RWPE2 (cell line): ENCODE measurements around the gene LACRT.

Experiments used
- ATAC-seq: fragments of 200-7000 bp; cut with Tn5 transposase; 3 replicates; pipeline ENCODE4 v1.9.1; 2021; ENCODE audit warnings: low read depth
- DNase-seq: peaks from one replicate; pipeline ENCODE4 v3.0.0-alpha.2; 2020; ENCODE audit warnings: low spot score
- H3K27ac ChIP-seq: fragments of 450-650 bp; 2 replicates; pipeline ENCODE4 v1.5.1; 2017; ENCODE audit warnings: mild to moderate bottlenecking; ENCODE audit not compliant: poor library complexity, severe bottlenecking
- H3K27me3 ChIP-seq: fragments of 250-450 bp; sonication (Bioruptor Pico); 2 replicates; pipeline ENCODE4 v1.5.1; 2021; ENCODE audit warnings: mild to moderate bottlenecking, moderate library complexity; ENCODE audit not compliant: insufficient read depth, poor library complexity, severe bottlenecking
- H3K36me3 ChIP-seq: fragments of 250-450 bp; sonication (Bioruptor Pico); 2 replicates; pipeline ENCODE4 v1.5.1; 2020; ENCODE audit warnings: low read depth, mild to moderate bottlenecking, moderate library complexity
- H3K4me1 ChIP-seq: fragments of 250-450 bp; sonication (Bioruptor Pico); 2 replicates; pipeline ENCODE4 v1.5.1; 2021; ENCODE audit warnings: mild to moderate bottlenecking, moderate library complexity; ENCODE audit not compliant: insufficient read depth, poor library complexity, severe bottlenecking
- H3K4me3 ChIP-seq: fragments of 250-450 bp; sonication (Bioruptor Pico); 2 replicates; pipeline ENCODE4 v1.5.1; 2021; ENCODE audit warnings: mild to moderate bottlenecking, moderate library complexity; ENCODE audit not compliant: severe bottlenecking
- H3K9me3 ChIP-seq: fragments of 250-450 bp; sonication (Bioruptor Pico); 2 replicates; pipeline ENCODE4 v1.5.1; 2021; ENCODE audit warnings: mild to moderate bottlenecking, moderate library complexity; ENCODE audit not compliant: severe bottlenecking
- CTCF ChIP-seq: fragments of 450-650 bp; IDR thresholded peaks from one replicate; pipeline ENCODE4 v1.5.1; 2017; ENCODE audit warnings: mild to moderate bottlenecking, moderate library complexity; ENCODE audit not compliant: poor library complexity, severe bottlenecking

Gene LACRT

GRCh38 chr12:54581412-54581811, 53.3 kb downstream of the LACRT start:
- no peaks in the 10 kb centered on the region for H3K27me3 ChIP-seq
- ATAC-seq (no peak), DNase-seq (no peak)
- H3K27ac ChIP-seq: no peak overlapping the region
- H3K4me3 ChIP-seq: no peak overlapping the region
- no peaks in the 10 kb centered on the region for H3K4me1 ChIP-seq
- TF ChIP-seq CTCF: no peak
- H3K9me3 ChIP-seq: no peaks in the 10 kb centered on the region
- no peaks in the 10 kb centered on the region for H3K36me3 ChIP-seq
